GM12878 (cell line): ENCODE results near the gene ASF1B. TPM values are rescaled to one million over a fixed set of nuclear protein-coding genes. Genes with fewer than 3 reads are reported as not detected.
A peak's percentile ranks its signal among the peaks of the same experiment; 100 is the strongest.

Experiments used
- ATAC-seq: fragments of 200-7000 bp; cut with Tn5 transposase; 3 replicates; pipeline ENCODE4 v1.9.1; 2020; ENCODE audit warnings: mild to moderate bottlenecking, moderate library complexity
- BruUV-seq: library from RNA; stranded (reverse); fragments of 400-500 nt; replicated peaks from 2 replicates; lab custom pipeline; 2021; lab: Mats Ljungman, UMichigan
- CTCF ChIA-PET: fragments of 300-600 bp; sonication (Branson Sonifier 250); formaldehyde crosslinking; extraction: SDS; loops from one replicate; lab custom pipeline; 2021; ENCODE audit warnings: inconsistent platforms; lab: Yijun Ruan, JAX
- POLR2A ChIA-PET: fragments of 350-600 bp; formaldehyde crosslinking; extraction: SDS; loops from one replicate; lab custom pipeline; 2021; ENCODE audit warnings: inconsistent platforms; lab: Charles Lee
- RAD21 ChIA-PET: fragments of 300-600 bp; sonication (Branson Sonifier 250); formaldehyde crosslinking; loops from one replicate; lab custom pipeline; 2023; ENCODE audit warnings: antibody characterized with exemption; ENCODE audit not compliant: unreplicated experiment; lab: Charles Lee
- SMC1A ChIA-PET: fragments of 300-600 bp; sonication (Branson Sonifier 250); formaldehyde crosslinking; loops from one replicate; lab custom pipeline; 2023; ENCODE audit not compliant: unreplicated experiment, uncharacterized antibody; lab: Charles Lee
- DNase-seq: peaks from one replicate; pipeline ENCODE4 v3.0.0-alpha.2; 2011; ENCODE audit warnings: low read depth, low spot score
- FAIRE-seq: peaks from 3 replicates; lab custom pipeline; 2011; peaks lifted over from hg19 to GRCh38; lab: Jason Lieb, UNC
- H2AFZ ChIP-seq: 2 replicates; pipeline ENCODE4 v1.6.0; 2011; ENCODE audit warnings: low read depth, low read length, control low read depth; ENCODE audit not compliant: control insufficient read depth
- H3K27ac ChIP-seq: 2 replicates; pipeline ENCODE4 v1.5.1; 2011; ENCODE audit warnings: control low read depth; ENCODE audit not compliant: control insufficient read depth, insufficient read depth
- H3K27me3 ChIP-seq, 2 experiments: replicated peaks in 1 of 2; 2 replicates each; pipeline versions ENCODE4 v1.6.0 to v1.6.1; 2011; ENCODE audit warnings: low read length in 1 of 2; ENCODE audit not compliant: control insufficient read depth in 2 of 2, insufficient read depth in 2 of 2
- H3K36me3 ChIP-seq, 2 experiments: 2 replicates each; pipeline ENCODE4 v1.5.1; 2011; ENCODE audit warnings: low read length in 1 of 2; ENCODE audit not compliant: control insufficient read depth in 2 of 2, insufficient read depth in 2 of 2
- H3K4me1 ChIP-seq: 2 replicates; pipeline ENCODE4 v1.6.1; 2011; ENCODE audit warnings: mild to moderate bottlenecking, low read length, moderate library complexity, mixed read lengths; ENCODE audit not compliant: control insufficient read depth, insufficient read depth
- H3K4me2 ChIP-seq: 2 replicates; pipeline ENCODE4 v1.6.0; 2011; ENCODE audit warnings: control low read depth; ENCODE audit not compliant: control insufficient read depth, insufficient read depth
- H3K4me3 ChIP-seq: fragments of 200-600 bp; sonication (generic); 2 replicates; pipeline ENCODE4 v1.5.1; 2016
- H3K79me2 ChIP-seq: 2 replicates; pipeline ENCODE4 v1.6.0; 2011; ENCODE audit warnings: low read length; ENCODE audit not compliant: control insufficient read depth, insufficient read depth
- H3K9ac ChIP-seq: 2 replicates; pipeline ENCODE4 v1.8.0; 2011; ENCODE audit warnings: low read length, control low read depth, mixed read lengths; ENCODE audit not compliant: control insufficient read depth, insufficient read depth
- H3K9me3 ChIP-seq: replicated peaks from 3 replicates; pipeline ENCODE4 v1.5.1; 2011; ENCODE audit warnings: mild to moderate bottlenecking, low read length; ENCODE audit not compliant: control insufficient read depth, insufficient read depth
- H4K20me1 ChIP-seq: 2 replicates; pipeline ENCODE4 v1.6.0; 2011; ENCODE audit not compliant: control insufficient read depth, insufficient read depth
- BCL11A ChIP-seq: IDR thresholded peaks from 2 replicates; pipeline ENCODE4 v1.6.1; 2011; ENCODE audit warnings: low read depth, low read length
- CREB1 ChIP-seq: IDR thresholded peaks from 2 replicates; pipeline ENCODE4 v1.6.1; 2012; ENCODE audit warnings: low read depth, mild to moderate bottlenecking, inconsistent platforms
- FOS ChIP-seq: IDR thresholded peaks from 3 replicates; pipeline ENCODE4 v1.6.1; 2011; ENCODE audit warnings: borderline replicate concordance; ENCODE audit not compliant: insufficient read length; ENCODE audit errors: extremely low read depth
- FOXM1 ChIP-seq: IDR thresholded peaks from 2 replicates; pipeline ENCODE4 v1.6.1; 2012; ENCODE audit warnings: low read depth, mild to moderate bottlenecking, inconsistent platforms, low read length, moderate library complexity
- IKZF1 ChIP-seq: fragments of 450-650 bp; conservative IDR thresholded peaks from 2 replicates; pipeline ENCODE4 v1.6.1; 2017; ENCODE audit warnings: antibody characterized with exemption, mild to moderate bottlenecking
- KDM1A ChIP-seq: fragments of 200-600 bp; sonication (generic); IDR thresholded peaks from 2 replicates; pipeline ENCODE4 v1.6.1; 2016; ENCODE audit warnings: borderline replicate concordance
- MEF2A ChIP-seq: IDR thresholded peaks from 2 replicates; pipeline ENCODE4 v1.6.1; 2011; ENCODE audit warnings: low read depth, mild to moderate bottlenecking, low read length, moderate library complexity; ENCODE audit not compliant: insufficient read depth
- RBBP5 ChIP-seq: fragments of 200-600 bp; sonication (generic); conservative IDR thresholded peaks from 2 replicates; pipeline ENCODE4 v1.6.1; 2016
- SMARCA5 ChIP-seq: fragments of 450-650 bp; IDR thresholded peaks from 2 replicates; pipeline ENCODE4 v1.6.1; 2017; ENCODE audit warnings: mild to moderate bottlenecking
- SRF ChIP-seq, 2 experiments: IDR thresholded peaks; 2 replicates each; pipeline ENCODE4 v1.6.1; 2011; ENCODE audit warnings: low read depth in 2 of 2, low read length in 2 of 2, mild to moderate bottlenecking in 1 of 2, moderate library complexity in 1 of 2
- TBL1XR1 ChIP-seq: IDR thresholded peaks from 2 replicates; pipeline ENCODE4 v1.6.1; 2012; ENCODE audit warnings: low read depth, low read length, improper control_type of control experiment
- TCF12 ChIP-seq: IDR thresholded peaks from 2 replicates; pipeline ENCODE4 v1.6.1; 2011; ENCODE audit warnings: low read depth, mild to moderate bottlenecking, low read length
- YBX1 ChIP-seq: fragments of 450-650 bp; IDR thresholded peaks from 2 replicates; pipeline ENCODE4 v1.6.1; 2016; ENCODE audit warnings: antibody characterized with exemption
- ZNF384 ChIP-seq: IDR thresholded peaks from 2 replicates; pipeline ENCODE4 v1.6.1; 2012; ENCODE audit warnings: low read depth, mild to moderate bottlenecking, low read length, improper control_type of control experiment, borderline replicate concordance
- WGBS: methylation state at CpG from one replicate; pipeline ENCODE4 v1.1.6; 2016; ENCODE audit warnings: low lambda C conversion rate; ENCODE audit not compliant: insufficient replicate concordance, insufficient coverage; ENCODE audit errors: missing lambda C conversion rate; 5-methylcytosine and 5-hydroxymethylcytosine counted together
- in situ Hi-C: fragments of 300-500 bp; cut with MboI; formaldehyde crosslinking; loops from 9 replicates; pipeline ENCODE4 v1.14.3; 2018; ENCODE audit warnings: mixed read lengths
- intact Hi-C: fragments of 100-400 bp; cut with micrococcal nuclease; formaldehyde crosslinking; loops from one replicate; pipeline ENCODE4 v1.14.2; 2022; ENCODE audit not compliant: unreplicated experiment
- polyA plus RNA-seq, 11 experiments: library from polyadenylated mRNA; depleted of rRNA in 4 of 11; unstranded in 6 of 11; stranded (reverse) in 5 of 11; fragments of >200 nt; fragmentation: Nextera tagmentation in 4 of 11; fragmentation: Illumina TruSeq in 1 of 11; extraction: Ambion mirVana in 4 of 11; extraction: Trizol in 1 of 11; gene quantifications; 1 replicate in 1 of 11; 2 replicates in 10 of 11; pipeline versions ENCODE4 v1.2.1 to v1.2.3, GENCODE V29; 2011 to 2016; ENCODE audit warnings: inconsistent platforms in 2 of 11, missing spikeins in 2 of 11, low read depth in 1 of 11
- total RNA-seq, 4 experiments: library from RNA; depleted of rRNA in 3 of 4; stranded (reverse); fragments of >200 nt in 3 of 4; fragmentation: Illumina TruSeq in 1 of 4; extraction: Trizol in 1 of 4; gene quantifications; 2 replicates each; pipeline versions ENCODE4 v1.2.1 to v1.2.3, GENCODE V29; 2013 to 2021
- TF ChIP-seq, protein P1 (sequence below): fragments of 450-650 bp; IDR thresholded peaks from 2 replicates; pipeline ENCODE4 v1.6.1; 2017; ENCODE audit warnings: borderline replicate concordance
- TF ChIP-seq, protein P2 (sequence below): IDR thresholded peaks from 2 replicates; pipeline ENCODE4 v1.6.1; 2012; ENCODE audit warnings: improper control_type of control experiment, low read depth, low read length; ENCODE audit not compliant: insufficient replicate concordance

The ASF1B gene
- total and polyA plus RNA-seq, 10 of the 15 experiments (the other 5 are each of a cell fraction or from before 2014, with no cell fraction given): 10.4 to 217 (median 90.2) TPM

DNA sequence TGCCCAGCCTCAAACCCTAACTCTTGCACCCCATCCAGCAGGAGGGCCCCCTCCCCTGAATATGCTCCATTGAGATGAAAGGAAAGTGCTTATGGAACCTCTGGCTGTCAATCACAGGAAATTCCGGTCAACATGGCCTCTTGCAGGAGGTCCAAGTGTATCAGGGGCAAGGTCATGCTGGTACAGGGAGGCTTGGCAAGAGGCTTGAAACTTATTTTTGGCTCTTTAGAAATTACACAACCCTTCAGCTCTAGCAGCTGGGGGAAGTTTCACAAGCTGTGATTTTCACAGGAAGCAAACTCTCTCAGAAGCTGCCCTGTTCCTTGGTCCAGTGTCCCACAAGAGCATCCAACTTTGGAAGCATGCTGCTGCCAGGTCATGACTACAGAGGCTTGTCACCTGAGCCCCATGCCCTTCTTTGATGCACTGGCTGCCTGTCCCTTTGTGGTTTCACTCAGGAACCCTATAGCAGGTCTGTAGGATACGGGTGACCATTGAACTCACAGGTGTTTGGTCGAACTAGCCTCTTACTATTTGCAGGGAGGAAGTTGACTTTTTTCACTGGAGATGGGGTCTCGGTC lies 8.4 kb downstream of the ASF1B start (continued):
- TF ChIP-seq ZNF384 (no peak), YBX1 (no peak), MEF2A (peak; percentile 91), KDM1A (no peak)

DNA sequence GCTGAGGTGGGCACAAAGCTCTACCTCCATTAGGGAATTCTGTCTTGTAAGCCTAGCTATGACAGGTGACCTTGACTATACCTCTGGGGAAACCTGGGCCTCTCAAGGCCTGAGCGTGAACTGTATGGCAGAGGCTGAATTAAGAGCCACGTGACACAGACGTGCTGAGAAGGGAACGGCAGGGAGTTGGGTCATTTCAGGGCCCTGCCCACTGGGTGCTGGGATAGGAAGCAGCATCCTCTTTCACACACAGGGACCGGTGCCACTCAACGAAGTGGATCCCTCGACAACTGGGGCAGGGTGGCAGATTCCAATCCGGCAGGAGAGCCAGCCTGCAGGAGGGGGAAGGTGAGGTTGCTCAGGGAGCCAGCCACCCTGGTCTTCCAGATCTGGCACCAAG lies 9.2 kb downstream of the ASF1B start:
- no TSS peak for BruUV-seq
- ATAC-seq: no peak
- no peaks in the 10 kb centered on the region for H4K20me1 ChIP-seq
- ChIA-PET RAD21 (interaction anchor here (2.0 kb wide), 1 partner anchor 10 kb away, joined by 5 read pairs; the partner anchor contains the start of gene ASF1B), POLR2A (no interaction called here), CTCF (interaction anchor here (3.0 kb wide), 1 partner anchor 10 kb away, joined by 21 read pairs; the partner anchor contains the start of gene ASF1B), SMC1A (no interaction called here)
- in situ Hi-C loops (no loop called here), intact Hi-C loops (no loop called here)
- no peak for FAIRE-seq
- no peak overlapping the region for H3K4me2 ChIP-seq
- no peak for DNase-seq
- no peaks in the 10 kb centered on the region for H3K9me3 ChIP-seq
- H3K79me2 ChIP-seq: peaks cover 2% of the 10 kb centered on the region
- H3K36me3 ChIP-seq: peaks cover 0 to 12% of the 10 kb centered on the region in 2 experiments; a peak in 1 of 4 replicates
- H3K27ac ChIP-seq: peak overlapping the region; percentile 41
- 95% methylated on average over 8 of the region's 8 CpGs for WGBS
- no peak overlapping the region for H3K9ac ChIP-seq
- no peaks in the 10 kb centered on the region for H3K27me3 ChIP-seq
- peaks cover 22% of the 10 kb centered on the region for H3K4me1 ChIP-seq
- no peak overlapping the region for H2AFZ ChIP-seq
- no peak overlapping the region for H3K4me3 ChIP-seq
- TF ChIP-seq FOS: no peak
- TF ChIP-seq TBL1XR1: no peak
- TF ChIP-seq SMARCA5: no peak
- no peak for TF ChIP-seq SRF (IDR thresholded peaks at IDR 0.05; ENCODE audit: low read depth in 2 of 2, low read length in 2 of 2)
- no peak for TF ChIP-seq CREB1
- no peak for TF ChIP-seq RBBP5
- no peak for TF ChIP-seq IKZF1
- TF ChIP-seq, protein P1, sequence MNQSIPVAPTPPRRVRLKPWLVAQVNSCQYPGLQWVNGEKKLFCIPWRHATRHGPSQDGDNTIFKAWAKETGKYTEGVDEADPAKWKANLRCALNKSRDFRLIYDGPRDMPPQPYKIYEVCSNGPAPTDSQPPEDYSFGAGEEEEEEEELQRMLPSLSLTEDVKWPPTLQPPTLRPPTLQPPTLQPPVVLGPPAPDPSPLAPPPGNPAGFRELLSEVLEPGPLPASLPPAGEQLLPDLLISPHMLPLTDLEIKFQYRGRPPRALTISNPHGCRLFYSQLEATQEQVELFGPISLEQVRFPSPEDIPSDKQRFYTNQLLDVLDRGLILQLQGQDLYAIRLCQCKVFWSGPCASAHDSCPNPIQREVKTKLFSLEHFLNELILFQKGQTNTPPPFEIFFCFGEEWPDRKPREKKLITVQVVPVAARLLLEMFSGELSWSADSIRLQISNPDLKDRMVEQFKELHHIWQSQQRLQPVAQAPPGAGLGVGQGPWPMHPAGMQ: no peak
- TF ChIP-seq, protein P2, sequence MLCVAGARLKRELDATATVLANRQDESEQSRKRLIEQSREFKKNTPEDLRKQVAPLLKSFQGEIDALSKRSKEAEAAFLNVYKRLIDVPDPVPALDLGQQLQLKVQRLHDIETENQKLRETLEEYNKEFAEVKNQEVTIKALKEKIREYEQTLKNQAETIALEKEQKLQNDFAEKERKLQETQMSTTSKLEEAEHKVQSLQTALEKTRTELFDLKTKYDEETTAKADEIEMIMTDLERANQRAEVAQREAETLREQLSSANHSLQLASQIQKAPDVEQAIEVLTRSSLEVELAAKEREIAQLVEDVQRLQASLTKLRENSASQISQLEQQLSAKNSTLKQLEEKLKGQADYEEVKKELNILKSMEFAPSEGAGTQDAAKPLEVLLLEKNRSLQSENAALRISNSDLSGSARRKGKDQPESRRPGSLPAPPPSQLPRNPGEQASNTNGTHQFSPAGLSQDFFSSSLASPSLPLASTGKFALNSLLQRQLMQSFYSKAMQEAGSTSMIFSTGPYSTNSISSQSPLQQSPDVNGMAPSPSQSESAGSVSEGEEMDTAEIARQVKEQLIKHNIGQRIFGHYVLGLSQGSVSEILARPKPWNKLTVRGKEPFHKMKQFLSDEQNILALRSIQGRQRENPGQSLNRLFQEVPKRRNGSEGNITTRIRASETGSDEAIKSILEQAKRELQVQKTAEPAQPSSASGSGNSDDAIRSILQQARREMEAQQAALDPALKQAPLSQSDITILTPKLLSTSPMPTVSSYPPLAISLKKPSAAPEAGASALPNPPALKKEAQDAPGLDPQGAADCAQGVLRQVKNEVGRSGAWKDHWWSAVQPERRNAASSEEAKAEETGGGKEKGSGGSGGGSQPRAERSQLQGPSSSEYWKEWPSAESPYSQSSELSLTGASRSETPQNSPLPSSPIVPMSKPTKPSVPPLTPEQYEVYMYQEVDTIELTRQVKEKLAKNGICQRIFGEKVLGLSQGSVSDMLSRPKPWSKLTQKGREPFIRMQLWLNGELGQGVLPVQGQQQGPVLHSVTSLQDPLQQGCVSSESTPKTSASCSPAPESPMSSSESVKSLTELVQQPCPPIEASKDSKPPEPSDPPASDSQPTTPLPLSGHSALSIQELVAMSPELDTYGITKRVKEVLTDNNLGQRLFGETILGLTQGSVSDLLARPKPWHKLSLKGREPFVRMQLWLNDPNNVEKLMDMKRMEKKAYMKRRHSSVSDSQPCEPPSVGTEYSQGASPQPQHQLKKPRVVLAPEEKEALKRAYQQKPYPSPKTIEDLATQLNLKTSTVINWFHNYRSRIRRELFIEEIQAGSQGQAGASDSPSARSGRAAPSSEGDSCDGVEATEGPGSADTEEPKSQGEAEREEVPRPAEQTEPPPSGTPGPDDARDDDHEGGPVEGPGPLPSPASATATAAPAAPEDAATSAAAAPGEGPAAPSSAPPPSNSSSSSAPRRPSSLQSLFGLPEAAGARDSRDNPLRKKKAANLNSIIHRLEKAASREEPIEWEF: no peak
- TF ChIP-seq MEF2A: no peak
- no peak for TF ChIP-seq BCL11A
- TF ChIP-seq TCF12: no peak
- TF ChIP-seq FOXM1: no peak
